ENCODE measurements around the gene TRMT13. TPM values are rescaled to one million over a fixed set of nuclear protein-coding genes. Genes with fewer than 3 reads are reported as not detected.

The TRMT13 gene
- total and polyA plus RNA-seq, 2 donors (not counting 3 experiments of a cell fraction or from before 2014, with no cell fraction given) = 2.9 to 14.1 TPM

- intact Hi-C loops (cut with micrococcal nuclease) (no loop called here), dilution Hi-C loops (cut with MboI; ENCODE audit: extremely low pct_ligation_motif_present, low sequenced_read_pairs) (no loop called here)
- Histone ChIP-seq H3K4me1 (ENCODE audit: control insufficient read depth, extremely low read depth, insufficient read depth, low read length) (no peaks in the 10 kb centered on the region), H2AFZ (ENCODE audit: low read depth, low read length) (no peak overlapping the region), H3K27ac (ENCODE audit: insufficient read depth, low read depth, low read length) (no peak overlapping the region), H3K27me3 (ENCODE audit: control insufficient read depth in 2 of 2, insufficient read depth in 2 of 2, low read length in 2 of 2) (no peaks in the 10 kb centered on the region), H3K4me3 (replicated peaks in 1 of 3; ENCODE audit: insufficient read depth in 1 of 3, low read depth in 1 of 3, low read length in 3 of 3) (no peak overlapping the region), H3K9ac (replicated peaks; ENCODE audit: extremely low read depth, insufficient read depth, low read length) (no peak overlapping the region), H3K9me3 (replicated peaks; ENCODE audit: control insufficient read depth, insufficient read depth, low read length) (no peaks in the 10 kb centered on the region), H4K20me1 (replicated peaks; ENCODE audit: control insufficient read depth, extremely low read depth, insufficient read depth, low read length) (no peaks in the 10 kb centered on the region), H3K36me3 (ENCODE audit: control insufficient read depth in 2 of 2, extremely low read depth in 1 of 2, insufficient read depth in 2 of 2, low read length in 2 of 2) (peaks cover 2% of the 10 kb centered on the region in 2 experiments), H3K79me2 (ENCODE audit: control insufficient read depth, insufficient read depth, low read length) (no peaks in the 10 kb centered on the region), H3K4me2 (ENCODE audit: insufficient read depth, low read length) (no peak overlapping the region), H3K9me1 (replicated peaks; ENCODE audit: control insufficient read depth, extremely low read depth, insufficient read depth, low read length) (no peaks in the 10 kb centered on the region)
- no peak for FAIRE-seq
- TF ChIP-seq POLR2A (IDR thresholded peaks at IDR 0.05; ENCODE audit: low read depth, low read length) = no peak
- no peak for TF ChIP-seq MYC (IDR thresholded peaks at IDR 0.05; ENCODE audit: low read depth, low read length)
- no peak for TF ChIP-seq GATA2 (IDR thresholded peaks at IDR 0.05; ENCODE audit: insufficient read depth, insufficient read length, low read depth, low read length)
- no peak for TF ChIP-seq MAX (IDR thresholded peaks at IDR 0.05; ENCODE audit: insufficient read depth, insufficient read length)
- no peak for TF ChIP-seq EZH2 (IDR thresholded peaks at IDR 0.05; ENCODE audit: borderline replicate concordance, low read depth, low read length, severe bottlenecking)
- no peak for TF ChIP-seq CTCF (IDR thresholded peaks at IDR 0.05; ENCODE audit: extremely low read depth in 1 of 2, insufficient read depth in 1 of 2, low read depth in 1 of 2, low read length in 2 of 2)
- no peak for TF ChIP-seq POLR2AphosphoS5 (IDR thresholded peaks at IDR 0.05; ENCODE audit: insufficient read depth, low read depth, low read length)
- TF ChIP-seq FOS (IDR thresholded peaks at IDR 0.05; ENCODE audit: borderline replicate concordance, insufficient read depth, low read length) = no peak
- no peak for TF ChIP-seq JUN (IDR thresholded peaks at IDR 0.05; ENCODE audit: borderline replicate concordance, insufficient read depth, insufficient read length, low read depth)
- POLR2A ChIA-PET = no interaction called here
- no peak for DNase-seq (ENCODE audit: low read depth, low spot score)
- CTCF ChIA-PET = interaction anchor here (3.8 kb wide), 1 partner anchor 307 kb away, joined by 11 read pairs; no protein-coding TSS in a partner anchor
- BruUV-seq (replicated peaks) = no TSS peak
Measured at GRCh38 chr1:100152271-100152670, 19.3 kb downstream of the TRMT13 start.
